WTC11 (cell line): ENCODE data around the gene HMGXB3. TPM values are rescaled to one million over a fixed set of nuclear protein-coding genes. Genes with fewer than 3 reads are reported as not detected.

Experiments
- ATAC-seq: fragments of 200-7000 bp; cut with Tn5 transposase; 2 replicates; pipeline ENCODE4 v1.10.0; 2021; ENCODE audit warnings: mild to moderate bottlenecking, moderate library complexity
- CTCF ChIA-PET: fragments of 300-600 bp; sonication (Branson Sonifier 250); formaldehyde crosslinking; loops from one replicate; lab custom pipeline; 2021; ENCODE audit warnings: antibody characterized with exemption; lab: Charles Lee
- POLR2A ChIA-PET: fragments of 350-600 bp; sonication (Branson Sonifier 250); formaldehyde crosslinking; loops from one replicate; lab custom pipeline; 2021; ENCODE audit warnings: antibody characterized with exemption; lab: Charles Lee
- DNase-seq: peaks from one replicate; pipeline ENCODE4 v3.0.0; 2021; ENCODE audit warnings: low spot score
- H3K27ac Mint-ChIP-seq: 2 replicates; pipeline ENCODE4 v1.8.0; 2021; ENCODE audit warnings: mixed read lengths
- H3K27me3 Mint-ChIP-seq: 2 replicates; pipeline ENCODE4 v1.8.0; 2021; ENCODE audit warnings: low read depth, mild to moderate bottlenecking, moderate library complexity, mixed read lengths
- H3K36me3 Mint-ChIP-seq: 2 replicates; pipeline ENCODE4 v1.8.0; 2021; ENCODE audit warnings: mixed read lengths
- H3K4me1 Mint-ChIP-seq: 2 replicates; pipeline ENCODE4 v1.8.0; 2022; ENCODE audit warnings: mixed read lengths
- H3K4me3 Mint-ChIP-seq: 2 replicates; pipeline ENCODE4 v1.8.0; 2021; ENCODE audit warnings: mild to moderate bottlenecking, moderate library complexity, mixed read lengths
- H3K9me3 Mint-ChIP-seq: 2 replicates; pipeline ENCODE4 v1.8.0; 2021; ENCODE audit warnings: mixed read lengths
- CREB1 ChIP-seq: sonication (generic); formaldehyde crosslinking; IDR thresholded peaks from 2 replicates; pipeline ENCODE4 v1.8.0; 2023; ENCODE audit warnings: mild to moderate bottlenecking, missing genetic modification reagents
- JUN ChIP-seq: sonication (generic); formaldehyde crosslinking; IDR thresholded peaks from 2 replicates; pipeline ENCODE4 v1.8.0; 2023; ENCODE audit warnings: mild to moderate bottlenecking, missing genetic modification reagents
- MXD4 ChIP-seq: fragments of 250-450 bp; sonication (Bioruptor Pico); IDR thresholded peaks from 2 replicates; pipeline ENCODE4 v1.8.0; 2021; ENCODE audit warnings: mild to moderate bottlenecking, moderate library complexity, borderline replicate concordance
- PRRX2 ChIP-seq: fragments of 250-450 bp; sonication (Bioruptor Pico); IDR thresholded peaks from 2 replicates; pipeline ENCODE4 v1.8.0; 2021; ENCODE audit warnings: mild to moderate bottlenecking
- SMAD3 ChIP-seq: sonication (generic); formaldehyde crosslinking; IDR thresholded peaks from 2 replicates; pipeline ENCODE4 v1.8.0; 2022; ENCODE audit warnings: missing genetic modification reagents, mild to moderate bottlenecking, borderline replicate concordance
- TEAD1 ChIP-seq: sonication (generic); formaldehyde crosslinking; IDR thresholded peaks from 2 replicates; pipeline ENCODE4 v1.8.0; 2022; ENCODE audit warnings: mild to moderate bottlenecking, missing genetic modification reagents
- ZNF232 ChIP-seq: sonication (generic); formaldehyde crosslinking; IDR thresholded peaks from 2 replicates; pipeline ENCODE4 v1.8.0; 2022; ENCODE audit warnings: mild to moderate bottlenecking, missing genetic modification reagents
- ZNF317 ChIP-seq: sonication (generic); formaldehyde crosslinking; IDR thresholded peaks from 2 replicates; pipeline ENCODE4 v1.8.1; 2023; ENCODE audit warnings: low read depth, mild to moderate bottlenecking, moderate library complexity, missing genetic modification reagents, borderline replicate concordance
- ZNF671 ChIP-seq: fragments of 250-450 bp; sonication (Bioruptor Pico); IDR thresholded peaks from 2 replicates; pipeline ENCODE4 v1.8.0; 2021; ENCODE audit warnings: mild to moderate bottlenecking
- total RNA-seq: library from RNA; stranded (reverse); gene quantifications from 3 replicates; pipeline ENCODE4 v1.2.3, GENCODE V29; 2021
- TF ChIP-seq, protein P1 (sequence below): fragments of 250-450 bp; sonication (Bioruptor Pico); IDR thresholded peaks from 2 replicates; pipeline ENCODE4 v1.9.0; 2021; ENCODE audit warnings: mild to moderate bottlenecking
- TF ChIP-seq, protein P2 (sequence below): sonication (generic); formaldehyde crosslinking; IDR thresholded peaks from 2 replicates; pipeline ENCODE4 v1.8.1; 2023; ENCODE audit warnings: mild to moderate bottlenecking, missing genetic modification reagents, moderate library complexity
- TF ChIP-seq, protein P3 (sequence below): sonication (generic); formaldehyde crosslinking; IDR thresholded peaks from 2 replicates; pipeline ENCODE4 v1.8.1; 2023; ENCODE audit warnings: mild to moderate bottlenecking, missing genetic modification reagents
- TF ChIP-seq, protein P4 (sequence below): sonication (generic); formaldehyde crosslinking; IDR thresholded peaks from 2 replicates; pipeline ENCODE4 v1.8.1; 2022; ENCODE audit warnings: low read depth, missing genetic modification reagents, borderline replicate concordance
- TF ChIP-seq, protein P5 (sequence below): sonication (generic); formaldehyde crosslinking; IDR thresholded peaks from 2 replicates; pipeline ENCODE4 v1.8.1; 2022; ENCODE audit warnings: mild to moderate bottlenecking, moderate library complexity, missing genetic modification reagents
- TF ChIP-seq, protein P6 (sequence below): sonication (generic); formaldehyde crosslinking; IDR thresholded peaks from 2 replicates; pipeline ENCODE4 v1.8.1; 2022; ENCODE audit warnings: missing genetic modification reagents, borderline replicate concordance
- TF ChIP-seq, protein P7 (sequence below): fragments of 200-600 bp; IDR thresholded peaks from 2 replicates; pipeline ENCODE4 v1.8.0; 2022; ENCODE audit warnings: antibody characterized with exemption
- TF ChIP-seq, protein P8 (sequence below): fragments of 250-450 bp; sonication (Bioruptor Pico); IDR thresholded peaks from 2 replicates; pipeline ENCODE4 v1.9.0; 2021; ENCODE audit warnings: mild to moderate bottlenecking

The HMGXB3 gene
- total RNA-seq, 1 experiment from 2014 or later: 31.6 TPM

DNA sequence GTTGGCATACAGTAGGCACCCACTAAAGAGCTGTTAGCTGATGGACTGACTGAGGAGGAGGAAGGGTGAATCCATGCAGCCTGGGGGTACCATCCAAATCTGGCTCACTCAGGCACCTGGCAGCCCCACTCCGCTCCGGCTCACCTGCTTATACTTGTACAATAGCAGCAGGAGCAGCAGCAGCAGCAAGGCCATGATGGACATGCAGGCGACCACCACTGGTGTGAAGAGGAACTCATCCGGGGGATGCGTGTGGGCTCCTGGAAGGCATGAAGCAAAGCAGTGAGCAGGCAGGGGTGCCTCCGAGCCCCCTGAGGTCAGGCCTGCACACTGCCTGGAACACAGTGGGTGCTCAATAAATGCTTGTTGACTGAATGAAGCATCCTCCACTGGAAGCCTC, 67.5 kb downstream of the HMGXB3 start:
- DNase-seq: no peak
- ChIA-PET CTCF (interaction anchor here (0.5 to 3.0 kb wide), 3 partner anchors 54 to 174 kb away, joined by 4 to 6 read pairs (median 6); no protein-coding TSS in a partner anchor), POLR2A (no interaction called here)
- no peak overlapping the region for H3K27ac Mint-ChIP-seq
- no peaks in the 10 kb centered on the region for H3K36me3 Mint-ChIP-seq
- TF ChIP-seq, protein P1, sequence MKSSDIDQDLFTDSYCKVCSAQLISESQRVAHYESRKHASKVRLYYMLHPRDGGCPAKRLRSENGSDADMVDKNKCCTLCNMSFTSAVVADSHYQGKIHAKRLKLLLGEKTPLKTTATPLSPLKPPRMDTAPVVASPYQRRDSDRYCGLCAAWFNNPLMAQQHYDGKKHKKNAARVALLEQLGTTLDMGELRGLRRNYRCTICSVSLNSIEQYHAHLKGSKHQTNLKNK (CRISPR knock-in tag): no peak
- TF ChIP-seq ZNF671 (CRISPR knock-in tag) (no peak), JUN (CRISPR knock-in tag) (no peak), ZNF317 (CRISPR knock-in tag) (no peak), PRRX2 (no peak), MXD4 (no peak), SMAD3 (CRISPR knock-in tag) (no peak)
- TF ChIP-seq, protein P2, sequence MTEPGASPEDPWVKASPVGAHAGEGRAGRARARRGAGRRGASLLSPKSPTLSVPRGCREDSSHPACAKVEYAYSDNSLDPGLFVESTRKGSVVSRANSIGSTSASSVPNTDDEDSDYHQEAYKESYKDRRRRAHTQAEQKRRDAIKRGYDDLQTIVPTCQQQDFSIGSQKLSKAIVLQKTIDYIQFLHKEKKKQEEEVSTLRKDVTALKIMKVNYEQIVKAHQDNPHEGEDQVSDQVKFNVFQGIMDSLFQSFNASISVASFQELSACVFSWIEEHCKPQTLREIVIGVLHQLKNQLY (CRISPR knock-in tag): no peak
- TF ChIP-seq, protein P3, sequence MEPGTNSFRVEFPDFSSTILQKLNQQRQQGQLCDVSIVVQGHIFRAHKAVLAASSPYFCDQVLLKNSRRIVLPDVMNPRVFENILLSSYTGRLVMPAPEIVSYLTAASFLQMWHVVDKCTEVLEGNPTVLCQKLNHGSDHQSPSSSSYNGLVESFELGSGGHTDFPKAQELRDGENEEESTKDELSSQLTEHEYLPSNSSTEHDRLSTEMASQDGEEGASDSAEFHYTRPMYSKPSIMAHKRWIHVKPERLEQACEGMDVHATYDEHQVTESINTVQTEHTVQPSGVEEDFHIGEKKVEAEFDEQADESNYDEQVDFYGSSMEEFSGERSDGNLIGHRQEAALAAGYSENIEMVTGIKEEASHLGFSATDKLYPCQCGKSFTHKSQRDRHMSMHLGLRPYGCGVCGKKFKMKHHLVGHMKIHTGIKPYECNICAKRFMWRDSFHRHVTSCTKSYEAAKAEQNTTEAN (CRISPR knock-in tag): no peak
- TF ChIP-seq, all 79 proteins: peak for 0
- Mint-ChIP-seq H3K4me1 (no peaks in the 10 kb centered on the region), H3K4me3 (no peak overlapping the region), H3K27me3 (no peaks in the 10 kb centered on the region), H3K9me3 (no peaks in the 10 kb centered on the region)
- ATAC-seq: no peak

DNA sequence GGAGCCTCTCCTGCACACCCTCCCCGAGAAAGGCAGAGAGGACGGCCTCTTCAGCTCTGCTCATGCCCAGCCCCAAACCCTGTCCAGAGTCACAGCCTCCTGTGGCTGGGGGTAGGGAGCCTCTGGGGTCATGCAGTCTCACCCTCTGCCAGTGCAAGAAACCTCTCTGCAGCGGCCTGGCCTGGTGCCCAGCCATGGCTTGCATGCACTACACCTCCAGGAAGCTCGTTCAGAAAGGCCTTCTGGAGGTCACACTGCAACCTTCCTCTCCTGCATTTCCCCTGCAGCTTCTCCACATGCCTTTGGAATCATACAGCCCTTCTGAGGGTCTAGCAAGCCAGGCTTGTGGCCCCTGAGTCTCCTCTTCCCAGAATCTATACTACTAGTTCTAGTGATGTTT, 67.9 kb downstream of the HMGXB3 start:
- no peak for DNase-seq
- Mint-ChIP-seq H3K4me3 (no peak overlapping the region), H3K9me3 (no peaks in the 10 kb centered on the region), H3K27me3 (no peaks in the 10 kb centered on the region), H3K27ac (no peak overlapping the region), H3K4me1 (no peaks in the 10 kb centered on the region), H3K36me3 (no peaks in the 10 kb centered on the region)
- ChIA-PET CTCF (interaction anchor here (0.8 to 3.0 kb wide), 3 partner anchors 23 to 107 kb away, joined by 3 to 6 read pairs (median 4); no protein-coding TSS in a partner anchor), POLR2A (no interaction called here)
- no peak for ATAC-seq
- no peak for TF ChIP-seq TEAD1 (CRISPR knock-in tag)
- TF ChIP-seq, protein P4, sequence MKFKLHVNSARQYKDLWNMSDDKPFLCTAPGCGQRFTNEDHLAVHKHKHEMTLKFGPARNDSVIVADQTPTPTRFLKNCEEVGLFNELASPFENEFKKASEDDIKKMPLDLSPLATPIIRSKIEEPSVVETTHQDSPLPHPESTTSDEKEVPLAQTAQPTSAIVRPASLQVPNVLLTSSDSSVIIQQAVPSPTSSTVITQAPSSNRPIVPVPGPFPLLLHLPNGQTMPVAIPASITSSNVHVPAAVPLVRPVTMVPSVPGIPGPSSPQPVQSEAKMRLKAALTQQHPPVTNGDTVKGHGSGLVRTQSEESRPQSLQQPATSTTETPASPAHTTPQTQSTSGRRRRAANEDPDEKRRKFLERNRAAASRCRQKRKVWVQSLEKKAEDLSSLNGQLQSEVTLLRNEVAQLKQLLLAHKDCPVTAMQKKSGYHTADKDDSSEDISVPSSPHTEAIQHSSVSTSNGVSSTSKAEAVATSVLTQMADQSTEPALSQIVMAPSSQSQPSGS: no peak
- TF ChIP-seq JUN (CRISPR knock-in tag): no peak
- TF ChIP-seq, protein P5, sequence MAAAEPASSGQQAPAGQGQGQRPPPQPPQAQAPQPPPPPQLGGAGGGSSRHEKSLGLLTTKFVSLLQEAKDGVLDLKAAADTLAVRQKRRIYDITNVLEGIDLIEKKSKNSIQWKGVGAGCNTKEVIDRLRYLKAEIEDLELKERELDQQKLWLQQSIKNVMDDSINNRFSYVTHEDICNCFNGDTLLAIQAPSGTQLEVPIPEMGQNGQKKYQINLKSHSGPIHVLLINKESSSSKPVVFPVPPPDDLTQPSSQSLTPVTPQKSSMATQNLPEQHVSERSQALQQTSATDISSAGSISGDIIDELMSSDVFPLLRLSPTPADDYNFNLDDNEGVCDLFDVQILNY (CRISPR knock-in tag): no peak
- TF ChIP-seq, protein P6, sequence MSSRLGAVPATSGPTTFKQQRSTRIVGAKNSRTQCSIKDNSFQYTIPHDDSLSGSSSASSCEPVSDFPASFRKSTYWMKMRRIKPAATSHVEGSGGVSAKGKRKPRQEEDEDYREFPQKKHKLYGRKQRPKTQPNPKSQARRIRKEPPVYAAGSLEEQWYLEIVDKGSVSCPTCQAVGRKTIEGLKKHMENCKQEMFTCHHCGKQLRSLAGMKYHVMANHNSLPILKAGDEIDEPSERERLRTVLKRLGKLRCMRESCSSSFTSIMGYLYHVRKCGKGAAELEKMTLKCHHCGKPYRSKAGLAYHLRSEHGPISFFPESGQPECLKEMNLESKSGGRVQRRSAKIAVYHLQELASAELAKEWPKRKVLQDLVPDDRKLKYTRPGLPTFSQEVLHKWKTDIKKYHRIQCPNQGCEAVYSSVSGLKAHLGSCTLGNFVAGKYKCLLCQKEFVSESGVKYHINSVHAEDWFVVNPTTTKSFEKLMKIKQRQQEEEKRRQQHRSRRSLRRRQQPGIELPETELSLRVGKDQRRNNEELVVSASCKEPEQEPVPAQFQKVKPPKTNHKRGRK (CRISPR knock-in tag): no peak
- TF ChIP-seq, protein P2 (CRISPR knock-in tag): no peak
- TF ChIP-seq ZNF232 (CRISPR knock-in tag): no peak
- no peak for TF ChIP-seq ZNF317 (CRISPR knock-in tag)
- TF ChIP-seq, protein P3 (CRISPR knock-in tag): no peak
- TF ChIP-seq CREB1 (CRISPR knock-in tag): no peak
- TF ChIP-seq, protein P7, sequence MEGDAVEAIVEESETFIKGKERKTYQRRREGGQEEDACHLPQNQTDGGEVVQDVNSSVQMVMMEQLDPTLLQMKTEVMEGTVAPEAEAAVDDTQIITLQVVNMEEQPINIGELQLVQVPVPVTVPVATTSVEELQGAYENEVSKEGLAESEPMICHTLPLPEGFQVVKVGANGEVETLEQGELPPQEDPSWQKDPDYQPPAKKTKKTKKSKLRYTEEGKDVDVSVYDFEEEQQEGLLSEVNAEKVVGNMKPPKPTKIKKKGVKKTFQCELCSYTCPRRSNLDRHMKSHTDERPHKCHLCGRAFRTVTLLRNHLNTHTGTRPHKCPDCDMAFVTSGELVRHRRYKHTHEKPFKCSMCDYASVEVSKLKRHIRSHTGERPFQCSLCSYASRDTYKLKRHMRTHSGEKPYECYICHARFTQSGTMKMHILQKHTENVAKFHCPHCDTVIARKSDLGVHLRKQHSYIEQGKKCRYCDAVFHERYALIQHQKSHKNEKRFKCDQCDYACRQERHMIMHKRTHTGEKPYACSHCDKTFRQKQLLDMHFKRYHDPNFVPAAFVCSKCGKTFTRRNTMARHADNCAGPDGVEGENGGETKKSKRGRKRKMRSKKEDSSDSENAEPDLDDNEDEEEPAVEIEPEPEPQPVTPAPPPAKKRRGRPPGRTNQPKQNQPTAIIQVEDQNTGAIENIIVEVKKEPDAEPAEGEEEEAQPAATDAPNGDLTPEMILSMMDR: no peak
- TF ChIP-seq, protein P8, sequence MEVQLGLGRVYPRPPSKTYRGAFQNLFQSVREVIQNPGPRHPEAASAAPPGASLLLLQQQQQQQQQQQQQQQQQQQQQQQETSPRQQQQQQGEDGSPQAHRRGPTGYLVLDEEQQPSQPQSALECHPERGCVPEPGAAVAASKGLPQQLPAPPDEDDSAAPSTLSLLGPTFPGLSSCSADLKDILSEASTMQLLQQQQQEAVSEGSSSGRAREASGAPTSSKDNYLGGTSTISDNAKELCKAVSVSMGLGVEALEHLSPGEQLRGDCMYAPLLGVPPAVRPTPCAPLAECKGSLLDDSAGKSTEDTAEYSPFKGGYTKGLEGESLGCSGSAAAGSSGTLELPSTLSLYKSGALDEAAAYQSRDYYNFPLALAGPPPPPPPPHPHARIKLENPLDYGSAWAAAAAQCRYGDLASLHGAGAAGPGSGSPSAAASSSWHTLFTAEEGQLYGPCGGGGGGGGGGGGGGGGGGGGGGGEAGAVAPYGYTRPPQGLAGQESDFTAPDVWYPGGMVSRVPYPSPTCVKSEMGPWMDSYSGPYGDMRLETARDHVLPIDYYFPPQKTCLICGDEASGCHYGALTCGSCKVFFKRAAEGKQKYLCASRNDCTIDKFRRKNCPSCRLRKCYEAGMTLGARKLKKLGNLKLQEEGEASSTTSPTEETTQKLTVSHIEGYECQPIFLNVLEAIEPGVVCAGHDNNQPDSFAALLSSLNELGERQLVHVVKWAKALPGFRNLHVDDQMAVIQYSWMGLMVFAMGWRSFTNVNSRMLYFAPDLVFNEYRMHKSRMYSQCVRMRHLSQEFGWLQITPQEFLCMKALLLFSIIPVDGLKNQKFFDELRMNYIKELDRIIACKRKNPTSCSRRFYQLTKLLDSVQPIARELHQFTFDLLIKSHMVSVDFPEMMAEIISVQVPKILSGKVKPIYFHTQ (CRISPR knock-in tag): no peak
